ENCODE data around the gene GPN2.

The GPN2 gene

GRCh38 chr1:26831059-26831458, 59.0 kb downstream of the GPN2 start:
- no peak for DNase-seq

GRCh38 chr1:26829184-26829911, 60.7 kb downstream of the GPN2 start:
- DNase-seq: no peak

- no peak for DNase-seq
Measured at GRCh38 chr1:26828411-26828991, 61.6 kb downstream of the GPN2 start.

GRCh38 chr1:26827663-26828062, 62.4 kb downstream of the GPN2 start:
- DNase-seq: no peak

GRCh38 chr1:26827106-26827604, 62.9 kb downstream of the GPN2 start:
- no peak for DNase-seq

GRCh38 chr1:26826261-26827105, 63.6 kb downstream of the GPN2 start, which contains the start of gene ZDHHC18:
ZDHHC18 (plus strand) TSS chr1:26826688; CDS start chr1:26826805, 117 bp downstream.
- DNase-seq: no peak

All from NCI-H1417 treated with DMSO at 0.1 percent for 48 hours (cell line).